ENCODE results near the gene IL13RA2. TPM values are rescaled to one million over a fixed set of nuclear protein-coding genes. Genes with fewer than 3 reads are reported as not detected.

IL13RA2 gene
- total RNA-seq, 1 donor from 2014 or later, result not detected

GRCh38 chrX:115013705-115014104 is 3.7 kb downstream of the IL13RA2 start:
- no peak overlapping the region for H3K4me3 Mint-ChIP-seq (ENCODE audit: unreplicated experiment)
- H3K9me3 Mint-ChIP-seq (ENCODE audit: low read depth), result no peaks in the 10 kb centered on the region

GRCh38 chrX:115011428-115011827 is 6.0 kb downstream of the IL13RA2 start:
- no peak for DNase-seq (ENCODE audit: low spot score)
- H3K27me3 Mint-ChIP-seq (ENCODE audit: low read depth), result peaks cover 31% of the 10 kb centered on the region
- no peak overlapping the region for H3K27ac Mint-ChIP-seq (ENCODE audit: unreplicated experiment)
- H3K9me3 Mint-ChIP-seq (ENCODE audit: low read depth), result peaks cover 6% of the 10 kb centered on the region
- H3K4me1 Mint-ChIP-seq (ENCODE audit: low read depth), result no peaks in the 10 kb centered on the region
- no peaks in the 10 kb centered on the region for H3K36me3 Mint-ChIP-seq (ENCODE audit: low read depth)
- no peak for TF ChIP-seq CTCF (IDR thresholded peaks at IDR 0.05)
- no peak overlapping the region for H3K4me3 Mint-ChIP-seq (ENCODE audit: unreplicated experiment)

More at GRCh38 chrX:115013705-115014104, 3.7 kb downstream of the IL13RA2 start:
- no peak overlapping the region for H3K27ac Mint-ChIP-seq (ENCODE audit: unreplicated experiment)
- no peak for DNase-seq (ENCODE audit: low spot score)
- TF ChIP-seq CTCF (IDR thresholded peaks at IDR 0.05), result no peak
- H3K4me1 Mint-ChIP-seq (ENCODE audit: low read depth), result no peaks in the 10 kb centered on the region
- peaks cover 23% of the 10 kb centered on the region for H3K27me3 Mint-ChIP-seq (ENCODE audit: low read depth)
- H3K36me3 Mint-ChIP-seq (ENCODE audit: low read depth), result no peaks in the 10 kb centered on the region

DNA sequence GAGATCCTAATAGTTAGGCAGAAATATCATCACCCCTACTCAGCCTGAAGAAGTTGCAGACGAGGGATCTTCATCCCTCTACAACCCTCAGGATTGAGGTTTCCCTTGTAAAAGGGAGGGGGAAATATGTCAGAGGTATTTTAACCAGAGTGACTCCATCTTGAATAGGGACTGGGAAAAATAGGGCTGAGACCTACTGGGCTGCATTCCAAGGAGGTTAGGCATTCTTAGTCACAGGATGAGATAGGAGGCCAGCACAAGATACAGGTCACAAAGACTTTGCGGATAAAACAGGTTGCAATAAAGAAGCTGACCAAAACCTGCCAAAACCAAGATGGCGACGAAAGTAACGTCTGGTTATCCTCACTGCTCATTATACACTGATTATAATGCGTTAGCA is 17.5 kb downstream of the IL13RA2 start:
- no peak overlapping the region for H3K27ac Mint-ChIP-seq (ENCODE audit: unreplicated experiment)
- H3K9me3 Mint-ChIP-seq (ENCODE audit: low read depth), result peaks cover 7% of the 10 kb centered on the region
- H3K36me3 Mint-ChIP-seq (ENCODE audit: low read depth), result no peaks in the 10 kb centered on the region
- no peak overlapping the region for H3K4me3 Mint-ChIP-seq (ENCODE audit: unreplicated experiment)
- H3K27me3 Mint-ChIP-seq (ENCODE audit: low read depth), result peaks cover 11% of the 10 kb centered on the region
- H3K4me1 Mint-ChIP-seq (ENCODE audit: low read depth), result no peaks in the 10 kb centered on the region
- TF ChIP-seq CTCF (IDR thresholded peaks at IDR 0.05), result no peak
- no peak for DNase-seq (ENCODE audit: low spot score)

DNA sequence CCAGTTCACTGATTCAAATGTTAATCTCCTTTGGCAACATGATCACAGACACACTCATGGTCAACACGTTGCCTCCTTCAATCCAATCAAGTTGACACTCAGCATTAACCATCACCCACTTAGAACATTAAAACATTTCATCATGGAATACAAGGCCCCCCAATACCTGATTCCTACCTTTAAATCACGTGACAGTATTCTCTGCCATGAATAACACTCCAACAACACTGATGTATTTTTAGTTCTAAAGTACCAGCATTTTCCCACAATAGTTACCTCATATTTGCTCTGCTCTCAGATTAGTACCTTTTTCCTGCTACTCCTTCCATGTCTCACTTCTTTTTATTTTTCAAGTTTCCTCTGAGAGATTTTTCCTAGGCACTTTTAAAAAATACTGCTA is 19.6 kb downstream of the IL13RA2 start:
- H3K27me3 Mint-ChIP-seq (ENCODE audit: low read depth), result peaks cover 16% of the 10 kb centered on the region
- no peak overlapping the region for H3K4me3 Mint-ChIP-seq (ENCODE audit: unreplicated experiment)
- H3K4me1 Mint-ChIP-seq (ENCODE audit: low read depth), result no peaks in the 10 kb centered on the region
- no peak for TF ChIP-seq CTCF (IDR thresholded peaks at IDR 0.05)
- H3K9me3 Mint-ChIP-seq (ENCODE audit: low read depth), result peaks cover 7% of the 10 kb centered on the region
- no peak for DNase-seq (ENCODE audit: low spot score)
- H3K27ac Mint-ChIP-seq (ENCODE audit: unreplicated experiment), result no peak overlapping the region
- H3K36me3 Mint-ChIP-seq (ENCODE audit: low read depth), result no peaks in the 10 kb centered on the region

GRCh38 chrX:114985967-114986592 is 31.3 kb downstream of the IL13RA2 start:
- no peak for TF ChIP-seq CTCF (IDR thresholded peaks at IDR 0.05)
- Mint-ChIP-seq H3K9me3 (ENCODE audit: low read depth) (no peaks in the 10 kb centered on the region), H3K4me1 (ENCODE audit: low read depth) (no peaks in the 10 kb centered on the region), H3K27ac (ENCODE audit: unreplicated experiment) (no peak overlapping the region), H3K36me3 (ENCODE audit: low read depth) (no peaks in the 10 kb centered on the region), H3K4me3 (ENCODE audit: unreplicated experiment) (no peak overlapping the region), H3K27me3 (ENCODE audit: low read depth) (peaks cover 19% of the 10 kb centered on the region)
- no peak for DNase-seq (ENCODE audit: low spot score)

Data from chondrocyte (in vitro differentiated cells).